Skeletal muscle tissue (tissue), 5 donors: ENCODE data around the gene MRPS33. TPM values are rescaled to one million over a fixed set of nuclear protein-coding genes. Genes with fewer than 3 reads are reported as not detected.
"Not testable (repeated sequence)": the region's sequence is repeated elsewhere in the genome, so short reads cannot be mapped to it uniquely, and the experiment has no call there.

ENCODE experiments used
- H3K27ac ChIP-seq: one replicate; pipeline ENCODE4 v1.7.0; 2013; ENCODE audit warnings: mild to moderate bottlenecking, low read depth, low read length, inconsistent platforms
- H3K27me3 ChIP-seq, 3 donors: one replicate each; pipeline ENCODE4 v1.7.0; 2013; ENCODE audit warnings: low read length in 3 of 3; ENCODE audit not compliant: control insufficient read depth in 3 of 3, insufficient read depth in 3 of 3
- H3K36me3 ChIP-seq, 3 donors: one replicate each; pipeline ENCODE4 v1.7.0; 2013; ENCODE audit warnings: low read length in 3 of 3; ENCODE audit not compliant: control insufficient read depth in 3 of 3, insufficient read depth in 3 of 3
- H3K4me1 ChIP-seq, 3 donors: one replicate each; pipeline ENCODE4 v1.7.0; 2013; ENCODE audit warnings: low read length in 3 of 3, mild to moderate bottlenecking in 3 of 3; ENCODE audit not compliant: control insufficient read depth in 3 of 3, insufficient read depth in 3 of 3
- H3K4me3 ChIP-seq, 3 donors: one replicate each; pipeline ENCODE4 v1.7.0; 2013; ENCODE audit warnings: low read length in 3 of 3
- H3K9ac ChIP-seq, 3 donors: one replicate each; pipeline ENCODE4 v1.7.0; 2013; ENCODE audit warnings: low read length in 3 of 3, mild to moderate bottlenecking in 3 of 3, moderate library complexity in 2 of 3, low read depth in 1 of 3
- H3K9me3 ChIP-seq, 3 donors: one replicate each; pipeline ENCODE4 v1.7.0; 2013; ENCODE audit warnings: low read length in 3 of 3; ENCODE audit not compliant: control insufficient read depth in 3 of 3
- small RNA-seq: library from RNA; depleted of rRNA; stranded (forward); fragments of <200 nt; gene quantifications from one replicate; pipeline ENCODE3, GENCODE V24; 2014
- total RNA-seq: library from RNA; depleted of rRNA; stranded (reverse); fragments of >200 nt; gene quantifications from one replicate; pipeline ENCODE4 v1.2.3, GENCODE V29; 2014
- donor health status: Osteomylitis.

Gene MRPS33
- total RNA-seq, 1 donor from 2014 or later = 31.8 TPM

- H3K27ac ChIP-seq, H3K9me3 ChIP-seq, H3K36me3 ChIP-seq, H3K4me1 ChIP-seq, H3K27me3 ChIP-seq, H3K9ac ChIP-seq, H3K4me3 ChIP-seq: not testable (repeated sequence)
These were observed 57.8 kb downstream of the MRPS33 start for GRCh38 chr7:140956997-140957396.

Small RNA genes within 50 kb of the gene (small RNA-seq; reads per million reads assigned to genes)
- gene RNU4-74P = not detected

Other genes starting within 250 kb of the MRPS33 start
- gene BRAF, start 90.0 kb downstream of the MRPS33 start, total RNA-seq = 38.6 TPM
- gene TMEM178B, start 59.1 kb upstream of the MRPS33 start, total RNA-seq = 0.52 TPM